ENCODE data around the gene NOL4L. TPM values are rescaled to one million over a fixed set of nuclear protein-coding genes. Genes with fewer than 3 reads are reported as not detected.
"Not testable (repeated sequence)": the region's sequence is repeated elsewhere in the genome, so short reads cannot be mapped to it uniquely, and the experiment has no call there.

Gene NOL4L
- total RNA-seq, 4 donors from 2014 or later, result 18.5 to 29.9 (median 24.8) TPM

DNA sequence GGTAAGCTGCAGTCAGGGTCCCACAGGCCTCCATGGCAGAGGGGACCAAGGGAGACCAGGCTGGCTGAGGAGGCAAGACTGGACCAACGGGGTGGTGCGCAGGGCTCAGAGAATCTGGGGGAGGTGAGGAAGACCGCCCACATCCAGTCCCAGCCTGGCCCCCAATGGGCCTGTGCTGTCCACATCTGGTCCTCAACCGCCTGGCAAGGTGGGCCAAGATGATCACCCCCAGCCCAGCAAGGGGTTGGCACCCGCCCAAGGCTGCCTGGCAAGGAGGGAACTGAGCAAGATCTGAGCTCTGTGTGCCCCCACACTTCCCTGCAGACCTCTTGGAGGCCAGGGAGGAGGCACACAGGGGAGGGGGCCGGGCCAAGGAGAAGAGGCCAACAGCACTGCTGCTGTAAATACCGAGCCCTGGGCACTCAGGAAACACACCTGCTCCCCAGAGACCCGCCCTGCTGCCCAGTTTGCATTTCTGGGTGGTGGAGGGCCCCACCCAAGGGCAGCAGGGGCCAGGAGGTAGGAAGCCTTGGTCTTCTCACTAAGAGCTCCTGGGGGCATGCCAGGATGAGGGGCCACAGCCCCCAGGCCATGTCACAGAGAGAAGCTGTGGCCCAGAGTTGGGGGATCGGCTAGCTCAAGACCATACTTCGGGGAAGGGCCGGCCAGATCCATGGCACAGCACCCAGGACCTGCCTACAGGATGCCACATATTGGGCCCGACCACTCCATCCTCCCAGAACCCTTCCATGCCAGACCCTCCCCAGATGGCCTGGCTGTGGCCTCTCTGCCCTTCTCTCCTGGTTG lies 117.4 kb downstream of the NOL4L start:
- no peak for DNase-seq
- H3K9me3 ChIP-seq, result no peaks in the 10 kb centered on the region
- no peak for TF ChIP-seq POLR2A (IDR thresholded peaks at IDR 0.05)
- TF ChIP-seq, protein P1, sequence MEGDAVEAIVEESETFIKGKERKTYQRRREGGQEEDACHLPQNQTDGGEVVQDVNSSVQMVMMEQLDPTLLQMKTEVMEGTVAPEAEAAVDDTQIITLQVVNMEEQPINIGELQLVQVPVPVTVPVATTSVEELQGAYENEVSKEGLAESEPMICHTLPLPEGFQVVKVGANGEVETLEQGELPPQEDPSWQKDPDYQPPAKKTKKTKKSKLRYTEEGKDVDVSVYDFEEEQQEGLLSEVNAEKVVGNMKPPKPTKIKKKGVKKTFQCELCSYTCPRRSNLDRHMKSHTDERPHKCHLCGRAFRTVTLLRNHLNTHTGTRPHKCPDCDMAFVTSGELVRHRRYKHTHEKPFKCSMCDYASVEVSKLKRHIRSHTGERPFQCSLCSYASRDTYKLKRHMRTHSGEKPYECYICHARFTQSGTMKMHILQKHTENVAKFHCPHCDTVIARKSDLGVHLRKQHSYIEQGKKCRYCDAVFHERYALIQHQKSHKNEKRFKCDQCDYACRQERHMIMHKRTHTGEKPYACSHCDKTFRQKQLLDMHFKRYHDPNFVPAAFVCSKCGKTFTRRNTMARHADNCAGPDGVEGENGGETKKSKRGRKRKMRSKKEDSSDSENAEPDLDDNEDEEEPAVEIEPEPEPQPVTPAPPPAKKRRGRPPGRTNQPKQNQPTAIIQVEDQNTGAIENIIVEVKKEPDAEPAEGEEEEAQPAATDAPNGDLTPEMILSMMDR (IDR thresholded peaks at IDR 0.05), result no peak
- H3K27me3 ChIP-seq, result no peaks in the 10 kb centered on the region
- intact Hi-C loops (cut with DNase I), result no loop called here
- H3K4me3 ChIP-seq (replicated peaks in 1 of 3), result no peak overlapping the region
- 88 to 95% methylated on average over 8 to 9 of the region's 12 CpGs for WGBS, 2 donors
- no peaks in the 10 kb centered on the region for H3K36me3 ChIP-seq
- peaks cover 9 to 69% of the 10 kb centered on the region in 2 donors for H3K4me1 ChIP-seq
- peak overlapping the region in 2 of 3 donors; percentile 1 to 61 for H3K27ac ChIP-seq

GRCh38 chr20:32466739-32467505 lies 118.2 kb downstream of the NOL4L start:
- Histone ChIP-seq H3K36me3 (no peaks in the 10 kb centered on the region), H3K27ac (peak overlapping the region in 1 of 3 donors; percentile 63), H3K4me1 (peaks cover 9 to 64% of the 10 kb centered on the region in 2 donors), H3K27me3 (no peaks in the 10 kb centered on the region), H3K4me3 (replicated peaks in 1 of 3) (no peak overlapping the region), H3K9me3 (no peaks in the 10 kb centered on the region)
- TF ChIP-seq, protein P1 (IDR thresholded peaks at IDR 0.05), result no peak
- TF ChIP-seq POLR2A (IDR thresholded peaks at IDR 0.05), result no peak
- WGBS, 2 donors, result 68 to 72% methylated on average over 15 to 16 of the region's 16 CpGs
- intact Hi-C loops (cut with DNase I), result no loop called here
- no peak for DNase-seq

GRCh38 chr20:32465901-32466675 lies 119.0 kb downstream of the NOL4L start:
- intact Hi-C loops (cut with DNase I); H3K9me3 ChIP-seq; H3K4me3 ChIP-seq (replicated peaks in 1 of 3); H3K36me3 ChIP-seq; DNase-seq; H3K27me3 ChIP-seq: not testable (repeated sequence)
- Histone ChIP-seq H3K27ac (peak overlapping the region in 2 of 3 donors; percentile 52 to 63), H3K4me1 (peaks cover 9 to 58% of the 10 kb centered on the region in 2 donors)
- WGBS, 2 donors, result 84 to 85% methylated on average over 4 to 11 of the region's 15 CpGs

DNA sequence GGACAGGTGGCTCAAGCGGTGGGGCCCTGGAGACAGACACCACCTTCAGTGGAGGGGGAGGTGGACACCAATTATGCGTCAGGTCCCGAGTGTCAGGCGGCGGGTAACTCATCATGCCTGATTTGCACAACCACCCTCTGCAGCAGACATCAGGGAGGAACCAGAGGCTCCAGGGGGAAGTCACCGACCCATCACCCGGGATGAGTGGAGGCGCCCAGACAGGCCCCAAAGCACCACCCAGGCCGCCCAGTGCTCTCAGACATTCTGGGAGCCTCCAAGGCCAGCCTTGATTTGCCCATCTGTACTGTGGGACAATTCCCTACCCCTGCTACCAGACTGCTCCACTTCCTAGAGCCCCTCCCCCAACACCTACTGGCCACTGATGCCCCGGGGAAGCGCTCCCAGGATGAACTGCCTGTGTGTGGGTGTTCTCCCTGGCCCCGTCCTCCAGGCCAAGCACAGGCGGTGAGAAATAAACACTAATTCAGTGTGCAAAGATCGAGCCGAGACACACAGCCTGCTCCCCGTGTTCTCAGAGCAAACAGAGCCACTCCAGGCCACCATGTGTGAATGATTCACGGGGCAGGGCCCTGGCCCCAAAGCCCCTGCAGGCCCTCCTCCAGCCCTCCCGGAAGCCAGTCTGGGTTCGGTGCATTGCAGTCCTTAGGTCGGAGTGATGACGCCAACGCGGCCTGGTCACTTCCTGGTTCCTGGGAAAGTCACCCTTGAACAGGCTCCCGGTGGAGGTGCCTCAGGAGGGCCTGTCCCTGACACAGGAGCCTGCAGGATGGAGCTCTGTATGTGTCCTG lies 119.8 kb downstream of the NOL4L start:
- peak; percentile 23 to 38 for DNase-seq
- no peak overlapping the region for H3K4me3 ChIP-seq (replicated peaks in 1 of 3)
- H3K36me3 ChIP-seq, result no peaks in the 10 kb centered on the region
- H3K9me3 ChIP-seq, result no peaks in the 10 kb centered on the region
- H3K27me3 ChIP-seq, result no peaks in the 10 kb centered on the region
- peak overlapping the region in 2 of 3 donors; percentile 52 to 63 for H3K27ac ChIP-seq
- intact Hi-C loops (cut with DNase I), result no loop called here
- WGBS, 2 donors, result 72 to 84% methylated on average over 9 to 23 of the region's 24 CpGs
- H3K4me1 ChIP-seq, result peaks cover 9 to 50% of the 10 kb centered on the region in 2 donors
- no peak for TF ChIP-seq POLR2A (IDR thresholded peaks at IDR 0.05)
- TF ChIP-seq, protein P1 (IDR thresholded peaks at IDR 0.05), result no peak

All from thyroid gland (tissue), 4 donors.